Cerebellar nuclear complex (tissue), 1 donor: ENCODE results near the gene C19orf47.
A peak's percentile ranks its signal among the peaks of the same experiment; 100 is the strongest.
"Not testable (repeated sequence)": the region's sequence is repeated elsewhere in the genome, so short reads cannot be mapped to it uniquely, and the experiment has no call there.

Experiments
- DNase-seq, 2 experiments: peaks; one replicate each; lab custom pipeline; 2025; lab: John Stamatoyannopoulos, UW

The C19orf47 gene

GRCh38 chr19:40377876-40378385 is 29.7 kb upstream of the C19orf47 start:
- DNase-seq, result no peak

- DNase-seq, result no peak
These were observed 28.2 kb upstream of the C19orf47 start for GRCh38 chr19:40376286-40376862.

- no peak for DNase-seq
These were observed 25.9 kb upstream of the C19orf47 start for GRCh38 chr19:40374084-40374483.

GRCh38 chr19:40371802-40372122 is 23.6 kb upstream of the C19orf47 start:
- DNase-seq, result no peak

- DNase-seq, result no peak
These were observed 23.0 kb upstream of the C19orf47 start for GRCh38 chr19:40370997-40371801.

GRCh38 chr19:40370253-40370652 is 22.1 kb upstream of the C19orf47 start:
- DNase-seq, result not testable (repeated sequence)

- no peak for DNase-seq
These were observed 21.6 kb upstream of the C19orf47 start for GRCh38 chr19:40369797-40370196.

- DNase-seq, result no peak
These were observed 19.6 kb upstream of the C19orf47 start for GRCh38 chr19:40367577-40368434.

GRCh38 chr19:40366697-40367561 is 18.7 kb upstream of the C19orf47 start:
- DNase-seq, result no peak

GRCh38 chr19:40365613-40366401 is 17.6 kb upstream of the C19orf47 start:
- DNase-seq, result peak in 1 of 2 experiments; percentile 22

- DNase-seq, result no peak
These were observed 16.8 kb upstream of the C19orf47 start for GRCh38 chr19:40365010-40365409.

GRCh38 chr19:40363069-40363468 is 14.9 kb upstream of the C19orf47 start:
- DNase-seq, result no peak

- DNase-seq, result no peak
These were observed 14.0 kb upstream of the C19orf47 start for GRCh38 chr19:40362160-40362559.

GRCh38 chr19:40360708-40361241 is 12.6 kb upstream of the C19orf47 start:
- no peak for DNase-seq

GRCh38 chr19:40360020-40360707 is 12.0 kb upstream of the C19orf47 start:
- DNase-seq, result no peak

- no peak for DNase-seq
These were observed 10.6 kb upstream of the C19orf47 start for GRCh38 chr19:40358773-40359172.

- no peak for DNase-seq
These were observed 9.4 kb upstream of the C19orf47 start for GRCh38 chr19:40357640-40358039.

- no peak for DNase-seq
These were observed 8.7 kb upstream of the C19orf47 start for GRCh38 chr19:40356681-40357595.
